Neural progenitor cell (in vitro differentiated cells): ENCODE data around the gene GPR3. TPM values are rescaled to one million over a fixed set of nuclear protein-coding genes. Genes with fewer than 3 reads are reported as not detected.

Experiments used
- DNase-seq: peaks from one replicate; pipeline ENCODE4 v3.0.0-alpha.2; 2016; ENCODE audit warnings: low spot score
- H2AFZ ChIP-seq: fragments of 200-600 bp; sonication (generic); replicated peaks from 2 replicates; pipeline ENCODE4 v1.6.1; 2016; ENCODE audit warnings: antibody characterized with exemption
- H3F3A ChIP-seq: fragments of 200-600 bp; sonication (generic); 2 replicates; pipeline ENCODE4 v1.6.1; 2016; ENCODE audit warnings: antibody characterized with exemption, low read depth
- H3K27ac ChIP-seq: fragments of 200-600 bp; sonication (generic); 2 replicates; pipeline ENCODE4 v1.5.1; 2016; ENCODE audit warnings: mild to moderate bottlenecking
- H3K27me3 ChIP-seq: fragments of 200-600 bp; sonication (generic); 2 replicates; pipeline ENCODE4 v1.6.1; 2016; ENCODE audit warnings: mild to moderate bottlenecking, moderate library complexity
- H3K36me3 ChIP-seq: fragments of 200-600 bp; sonication (generic); 2 replicates; pipeline ENCODE4 v1.5.1; 2016
- H3K4me1 ChIP-seq: fragments of 200-600 bp; sonication (generic); 2 replicates; pipeline ENCODE4 v1.6.1; 2016; ENCODE audit warnings: mixed run types
- H3K4me2 ChIP-seq: fragments of 200-600 bp; sonication (generic); 2 replicates; pipeline ENCODE4 v1.6.1; 2016
- H3K4me3 ChIP-seq: fragments of 200-600 bp; sonication (generic); 2 replicates; pipeline ENCODE4 v1.5.1; 2016
- H3K79me2 ChIP-seq: fragments of 200-600 bp; sonication (generic); 2 replicates; pipeline ENCODE4 v1.6.1; 2016; ENCODE audit warnings: low read depth
- H3K9ac ChIP-seq: fragments of 200-600 bp; sonication (generic); 2 replicates; pipeline ENCODE4 v1.6.1; 2016
- H3K9me3 ChIP-seq: fragments of 200-600 bp; sonication (generic); 2 replicates; pipeline ENCODE4 v1.5.1; 2016; ENCODE audit warnings: low read depth
- H4K20me1 ChIP-seq: fragments of 200-600 bp; sonication (generic); 2 replicates; pipeline ENCODE4 v1.6.1; 2016; ENCODE audit warnings: low read depth
- H3K27ac Mint-ChIP-seq: 3 replicates; pipeline ENCODE4 v1.8.0; 2021; ENCODE audit warnings: mixed read lengths
- H3K27me3 Mint-ChIP-seq: 2 replicates; pipeline ENCODE4 v1.8.0; 2022; ENCODE audit warnings: low read depth, mild to moderate bottlenecking, inconsistent platforms, moderate library complexity, mixed read lengths; ENCODE audit not compliant: insufficient read depth
- H3K36me3 Mint-ChIP-seq: 3 replicates; pipeline ENCODE4 v1.8.0; 2021; ENCODE audit warnings: mixed read lengths
- H3K4me1 Mint-ChIP-seq: 3 replicates; pipeline ENCODE4 v1.8.0; 2021; ENCODE audit warnings: mixed read lengths
- H3K4me3 Mint-ChIP-seq: 3 replicates; pipeline ENCODE4 v1.8.0; 2021; ENCODE audit warnings: mild to moderate bottlenecking, moderate library complexity, mixed read lengths
- H3K9me3 Mint-ChIP-seq: 3 replicates; pipeline ENCODE4 v1.8.0; 2020; ENCODE audit warnings: mixed read lengths
- EZH2 ChIP-seq: fragments of 200-600 bp; sonication (generic); IDR thresholded peaks from 2 replicates; pipeline ENCODE4 v1.6.1; 2017; ENCODE audit warnings: antibody characterized with exemption, mild to moderate bottlenecking, moderate library complexity
- EZH2phosphoT487 ChIP-seq: fragments of 200-600 bp; sonication (generic); IDR thresholded peaks from 2 replicates; pipeline ENCODE4 v1.6.1; 2017; ENCODE audit warnings: antibody characterized with exemption
- total RNA-seq: library from RNA; depleted of rRNA; stranded (reverse); fragments of >200 nt; gene quantifications from 2 replicates; pipeline ENCODE4 v1.2.3, GENCODE V29; 2015; ENCODE audit warnings: low replicate concordance
- TF ChIP-seq, protein P1 (sequence below): fragments of 200-600 bp; sonication (generic); IDR thresholded peaks from 2 replicates; pipeline ENCODE4 v1.5.1; 2017; ENCODE audit warnings: antibody characterized with exemption, mild to moderate bottlenecking

GPR3 gene
- total RNA-seq, 1 donor from 2014 or later, result 3.1 TPM

DNA sequence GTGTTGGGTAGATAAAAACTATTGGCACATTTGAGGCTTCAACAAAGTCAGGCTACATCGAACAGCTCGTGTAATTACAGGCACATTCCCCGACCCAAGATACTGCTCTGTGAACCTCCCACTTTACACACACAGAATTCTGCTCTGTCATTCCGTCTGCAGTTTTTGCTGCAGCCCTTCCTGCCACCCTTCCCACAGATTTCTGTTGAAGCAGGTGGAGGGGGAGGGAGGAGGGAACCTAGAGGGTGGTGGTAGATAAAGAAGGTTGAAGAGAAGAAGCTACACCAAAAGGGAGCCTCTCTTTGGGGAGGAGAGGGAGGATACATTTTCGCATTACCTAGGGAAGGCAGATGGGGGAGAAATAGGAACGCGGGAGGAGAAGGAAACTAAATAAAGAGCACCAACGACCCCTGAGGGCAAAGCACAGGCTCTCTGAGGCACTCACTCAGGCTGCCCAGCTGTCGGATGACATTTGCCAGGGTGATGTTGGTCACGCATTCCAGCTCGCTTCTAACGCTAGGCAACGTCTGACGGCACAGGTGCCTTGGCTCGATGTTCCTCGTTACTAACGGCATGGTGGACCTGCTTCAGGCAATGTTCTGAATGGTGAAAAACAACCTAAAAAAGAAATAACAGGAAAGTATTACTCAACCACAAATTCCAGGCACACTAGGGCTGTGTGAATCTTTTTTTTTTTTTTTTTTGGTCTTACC lies 36.0 kb downstream of the GPR3 start:
- Histone ChIP-seq H3K36me3 (no peaks in the 10 kb centered on the region), H3K79me2 (peaks cover 41% of the 10 kb centered on the region), H3K9ac (no peak overlapping the region), H3K4me3 (no peak overlapping the region), H4K20me1 (peaks cover 39% of the 10 kb centered on the region), H2AFZ (no peak overlapping the region), H3K9me3 (no peaks in the 10 kb centered on the region), H3K4me1 (peaks cover 14% of the 10 kb centered on the region), H3K27me3 (no peaks in the 10 kb centered on the region), H3K4me2 (no peak overlapping the region), H3K27ac (no peak overlapping the region), H3F3A (peaks cover 35% of the 10 kb centered on the region)
- TF ChIP-seq EZH2phosphoT487, result no peak
- TF ChIP-seq, protein P1, sequence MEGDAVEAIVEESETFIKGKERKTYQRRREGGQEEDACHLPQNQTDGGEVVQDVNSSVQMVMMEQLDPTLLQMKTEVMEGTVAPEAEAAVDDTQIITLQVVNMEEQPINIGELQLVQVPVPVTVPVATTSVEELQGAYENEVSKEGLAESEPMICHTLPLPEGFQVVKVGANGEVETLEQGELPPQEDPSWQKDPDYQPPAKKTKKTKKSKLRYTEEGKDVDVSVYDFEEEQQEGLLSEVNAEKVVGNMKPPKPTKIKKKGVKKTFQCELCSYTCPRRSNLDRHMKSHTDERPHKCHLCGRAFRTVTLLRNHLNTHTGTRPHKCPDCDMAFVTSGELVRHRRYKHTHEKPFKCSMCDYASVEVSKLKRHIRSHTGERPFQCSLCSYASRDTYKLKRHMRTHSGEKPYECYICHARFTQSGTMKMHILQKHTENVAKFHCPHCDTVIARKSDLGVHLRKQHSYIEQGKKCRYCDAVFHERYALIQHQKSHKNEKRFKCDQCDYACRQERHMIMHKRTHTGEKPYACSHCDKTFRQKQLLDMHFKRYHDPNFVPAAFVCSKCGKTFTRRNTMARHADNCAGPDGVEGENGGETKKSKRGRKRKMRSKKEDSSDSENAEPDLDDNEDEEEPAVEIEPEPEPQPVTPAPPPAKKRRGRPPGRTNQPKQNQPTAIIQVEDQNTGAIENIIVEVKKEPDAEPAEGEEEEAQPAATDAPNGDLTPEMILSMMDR, result no peak
- peaks cover 3% of the 10 kb centered on the region for H3K27me3 Mint-ChIP-seq
- H3K36me3 Mint-ChIP-seq, result peaks cover 7% of the 10 kb centered on the region
- H3K4me3 Mint-ChIP-seq, result no peak overlapping the region
- H3K4me1 Mint-ChIP-seq, result peaks cover 58% of the 10 kb centered on the region
- DNase-seq, result no peak
- no peaks in the 10 kb centered on the region for H3K9me3 Mint-ChIP-seq
- H3K27ac Mint-ChIP-seq, result peak overlapping the region; percentile 79

DNA sequence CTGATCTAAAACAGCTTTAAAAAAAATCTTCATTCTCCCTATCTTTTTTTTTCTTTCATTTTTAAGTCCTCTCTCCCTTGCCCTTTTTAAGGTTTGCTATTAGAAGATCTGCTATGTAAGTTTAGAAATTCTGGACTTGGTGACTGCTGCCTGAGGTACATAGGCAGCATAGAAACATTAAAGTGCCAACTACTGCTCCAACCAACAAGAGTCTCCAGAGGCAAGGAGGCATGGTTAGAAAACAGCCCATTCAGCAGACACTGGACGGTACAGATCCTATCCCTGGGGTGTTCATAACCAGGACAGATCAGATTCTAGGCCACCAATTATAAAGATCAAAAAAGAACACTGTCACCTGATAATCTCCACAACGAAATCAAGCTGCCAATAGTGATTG lies 36.6 kb downstream of the GPR3 start:
- Histone ChIP-seq H3K79me2 (peaks cover 46% of the 10 kb centered on the region), H3K4me3 (no peak overlapping the region), H3K9me3 (no peaks in the 10 kb centered on the region), H3K4me1 (peaks cover 14% of the 10 kb centered on the region), H3K27ac (no peak overlapping the region), H3F3A (peaks cover 32% of the 10 kb centered on the region), H2AFZ (no peak overlapping the region), H3K36me3 (no peaks in the 10 kb centered on the region), H3K9ac (no peak overlapping the region), H3K27me3 (no peaks in the 10 kb centered on the region), H4K20me1 (peaks cover 39% of the 10 kb centered on the region), H3K4me2 (no peak overlapping the region)
- Mint-ChIP-seq H3K9me3 (no peaks in the 10 kb centered on the region), H3K27me3 (peaks cover 3% of the 10 kb centered on the region), H3K4me3 (peak overlapping the region; percentile 21), H3K27ac (peak overlapping the region; percentile 79), H3K36me3 (peaks cover 7% of the 10 kb centered on the region), H3K4me1 (peaks cover 56% of the 10 kb centered on the region)
- TF ChIP-seq EZH2 (no peak), EZH2phosphoT487 (no peak)
- TF ChIP-seq, protein P1, result no peak
- DNase-seq, result no peak

DNA sequence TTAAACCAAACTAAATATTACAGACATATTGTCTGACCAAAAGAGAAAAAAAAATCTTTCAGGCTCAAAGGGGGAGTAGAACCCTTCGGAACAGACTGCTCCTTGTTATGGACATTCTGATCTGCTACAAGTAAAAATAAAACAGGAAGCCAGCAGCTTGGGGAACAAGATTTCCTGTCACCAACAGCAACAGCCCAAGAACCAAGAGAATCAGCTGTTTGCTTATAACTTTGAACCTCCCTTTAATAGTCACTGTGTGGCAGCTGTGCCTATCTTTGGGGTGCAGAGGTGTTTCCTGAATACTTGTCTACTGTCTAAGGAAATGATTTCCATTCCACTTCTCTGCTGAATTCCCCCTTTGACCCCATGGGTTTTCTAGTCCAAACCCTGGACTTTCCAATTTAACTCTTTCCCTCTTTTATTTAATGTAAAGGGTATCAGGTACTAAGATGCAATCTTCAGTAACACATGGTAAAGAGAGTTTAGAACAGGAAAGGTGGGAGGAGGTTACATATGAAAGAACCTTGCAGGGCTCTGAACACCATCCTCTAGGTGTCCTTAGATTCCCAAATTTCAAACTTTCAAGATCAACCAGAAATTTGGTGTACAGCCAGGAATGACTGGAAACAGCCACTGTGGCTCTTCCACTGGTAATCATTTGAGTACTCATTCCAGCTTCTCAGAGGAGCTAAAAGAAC lies 38.6 kb downstream of the GPR3 start:
- peaks cover 4% of the 10 kb centered on the region for H3K36me3 Mint-ChIP-seq
- no peak overlapping the region for H3K4me3 Mint-ChIP-seq
- H3K79me2 ChIP-seq, result peaks cover 59% of the 10 kb centered on the region
- no peaks in the 10 kb centered on the region for H3K27me3 ChIP-seq
- H3K4me2 ChIP-seq, result no peak overlapping the region
- H3K27ac Mint-ChIP-seq, result no peak overlapping the region
- DNase-seq, result no peak
- no peaks in the 10 kb centered on the region for H3K36me3 ChIP-seq
- TF ChIP-seq EZH2phosphoT487, result no peak
- TF ChIP-seq, protein P1, result no peak
- no peak for TF ChIP-seq EZH2
- H3K9me3 Mint-ChIP-seq, result no peaks in the 10 kb centered on the region
- H3K27me3 Mint-ChIP-seq, result peaks cover 3% of the 10 kb centered on the region
- peaks cover 27% of the 10 kb centered on the region for H3F3A ChIP-seq
- no peak overlapping the region for H3K4me3 ChIP-seq
- no peak overlapping the region for H3K9ac ChIP-seq
- H3K4me1 ChIP-seq, result peaks cover 17% of the 10 kb centered on the region
- peaks cover 52% of the 10 kb centered on the region for H3K4me1 Mint-ChIP-seq
- H4K20me1 ChIP-seq, result peaks cover 35% of the 10 kb centered on the region
- H3K9me3 ChIP-seq, result no peaks in the 10 kb centered on the region
- H3K27ac ChIP-seq, result peak overlapping the region; percentile 20
- H2AFZ ChIP-seq, result no peak overlapping the region
